Activated CD4-positive, alpha-beta T cell treated with anti-CD3 and anti-CD28 coated beads, Interleukin-2, amount 50 U/mL, for 24 hours (primary cell): Measurements from ENCODE around the gene IL17C.
A peak's percentile ranks its signal among the peaks of the same experiment; 100 is the strongest.
"Not testable (repeated sequence)": the region's sequence is repeated elsewhere in the genome, so short reads cannot be mapped to it uniquely, and the experiment has no call there.

ENCODE experiments used
- DNase-seq, 2 donors: peaks; one replicate each; pipeline ENCODE4 v3.0.0-alpha.2; 2020; ENCODE audit warnings: low read depth in 1 of 2, low spot score in 1 of 2

IL17C gene

GRCh38 chr16:88655733-88656281, 17.4 kb downstream of the IL17C start:
- no peak for DNase-seq

DNA sequence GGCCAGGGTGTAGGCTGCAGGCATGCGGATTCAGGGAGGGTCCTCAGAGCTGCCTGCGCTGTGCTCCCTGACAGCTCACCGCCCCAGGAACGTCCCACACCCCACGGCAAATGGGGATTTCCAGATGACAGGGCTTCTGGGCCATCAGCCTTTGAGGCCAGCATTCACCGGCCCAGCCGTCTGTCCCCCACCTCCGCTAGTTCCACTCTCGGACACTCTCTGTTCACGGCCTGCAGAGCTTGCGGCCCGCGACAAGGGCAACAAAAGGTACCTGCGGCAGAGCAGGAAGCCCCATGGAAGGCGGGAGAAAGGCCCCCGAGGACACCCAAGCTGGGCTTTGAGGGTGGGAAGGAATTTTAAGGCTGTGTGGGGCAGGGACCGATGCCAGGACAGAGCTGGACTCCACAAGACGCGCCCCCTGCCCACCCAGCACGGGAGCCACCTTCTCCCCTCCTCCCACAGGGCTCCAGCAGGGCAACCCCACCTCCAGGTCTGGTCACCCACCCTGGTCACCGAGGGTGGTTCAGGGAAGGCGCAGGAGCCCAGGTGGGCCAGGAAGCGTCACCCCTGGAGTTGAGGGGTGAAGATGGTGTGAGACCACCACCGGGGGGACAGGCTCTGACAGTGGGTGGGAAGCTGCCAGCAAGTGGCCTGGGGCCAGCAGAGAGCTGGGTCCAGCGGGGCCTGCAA, 18.1 kb downstream of the IL17C start:
- no peak for DNase-seq

GRCh38 chr16:88657371-88657770, 19.0 kb downstream of the IL17C start:
- no peak for DNase-seq

DNA sequence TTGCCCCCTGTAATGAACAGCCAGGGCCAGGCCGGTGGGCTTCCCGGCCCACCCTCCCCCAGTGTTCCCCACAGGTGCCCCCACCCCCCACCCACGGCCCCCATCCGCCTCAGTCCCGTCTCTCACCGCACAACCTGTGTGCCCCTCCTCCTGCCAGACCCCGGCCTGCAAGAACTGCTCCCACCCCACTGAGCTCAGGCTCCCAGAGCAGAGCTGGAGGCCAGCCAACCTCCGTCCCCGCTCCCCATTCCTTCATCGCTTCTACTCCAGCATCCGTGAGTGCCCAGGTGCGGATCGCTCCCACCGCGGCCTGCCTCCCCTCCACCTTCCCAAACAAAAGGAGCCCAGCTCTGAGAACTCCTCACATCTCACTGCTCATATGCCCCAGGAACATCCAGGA, 20.3 kb downstream of the IL17C start:
- no peak for DNase-seq

GRCh38 chr16:88659160-88659559, 20.8 kb downstream of the IL17C start:
- no peak for DNase-seq

DNA sequence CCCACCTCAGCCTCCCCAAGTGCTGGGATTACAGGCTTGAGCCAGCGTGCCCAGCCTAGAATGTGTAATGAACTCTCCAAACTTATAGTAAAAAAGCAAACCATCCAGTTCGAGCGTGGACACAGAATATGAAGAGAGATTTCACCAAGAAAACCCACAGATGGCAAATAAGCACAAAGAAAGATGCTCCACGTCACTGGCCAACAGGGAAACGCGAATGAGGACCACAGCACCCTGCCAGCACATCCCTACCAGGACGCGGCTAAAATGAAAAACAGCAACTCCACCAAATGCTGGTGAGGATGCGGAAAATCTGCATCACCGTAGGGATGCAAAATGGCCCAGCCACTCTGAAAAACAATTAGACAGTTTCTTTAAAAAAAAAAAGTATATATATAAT, 23.1 kb downstream of the IL17C start:
- DNase-seq: no peak

DNA sequence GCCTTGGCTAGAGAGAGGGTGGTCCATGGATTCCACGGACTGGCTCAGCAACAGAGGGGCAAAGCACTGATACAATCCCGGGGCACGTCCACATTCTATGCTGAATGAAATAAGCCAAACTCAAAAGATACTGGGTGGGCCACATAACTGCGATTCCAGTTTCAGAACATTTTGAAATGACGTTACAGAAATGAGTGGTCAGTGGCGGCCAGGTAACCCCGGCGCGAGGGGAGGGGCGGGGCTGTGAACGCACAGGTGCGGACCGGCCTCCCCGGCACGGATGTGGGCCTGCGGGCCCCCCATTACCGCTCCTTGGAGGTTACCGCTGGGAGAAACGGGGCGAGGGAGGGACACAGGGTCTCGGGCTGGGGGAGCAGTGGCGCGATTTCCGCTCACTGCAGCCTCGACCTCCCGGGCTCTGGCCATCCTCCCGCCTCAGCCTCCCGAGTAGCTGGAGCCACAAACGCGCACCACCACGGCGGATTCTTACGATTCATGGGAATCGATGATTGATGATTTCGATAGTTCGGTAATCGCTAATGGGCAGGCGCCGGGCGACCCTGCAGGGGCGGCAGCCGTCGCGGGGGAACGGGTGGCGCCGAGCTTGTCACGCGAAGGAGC, 24.0 kb downstream of the IL17C start:
- DNase-seq: no peak

GRCh38 chr16:88662843-88663606, 24.7 kb downstream of the IL17C start, which contains the start of gene MVD:
Gene MVD (minus strand): TSS chr16:88663091. CDS start chr16:88663080, 11 bp downstream.
- peak; percentile 79 to 94 for DNase-seq

GRCh38 chr16:88665148-88665547, 26.8 kb downstream of the IL17C start:
- DNase-seq: no peak

GRCh38 chr16:88665570-88665969, 27.2 kb downstream of the IL17C start:
- no peak for DNase-seq

DNA sequence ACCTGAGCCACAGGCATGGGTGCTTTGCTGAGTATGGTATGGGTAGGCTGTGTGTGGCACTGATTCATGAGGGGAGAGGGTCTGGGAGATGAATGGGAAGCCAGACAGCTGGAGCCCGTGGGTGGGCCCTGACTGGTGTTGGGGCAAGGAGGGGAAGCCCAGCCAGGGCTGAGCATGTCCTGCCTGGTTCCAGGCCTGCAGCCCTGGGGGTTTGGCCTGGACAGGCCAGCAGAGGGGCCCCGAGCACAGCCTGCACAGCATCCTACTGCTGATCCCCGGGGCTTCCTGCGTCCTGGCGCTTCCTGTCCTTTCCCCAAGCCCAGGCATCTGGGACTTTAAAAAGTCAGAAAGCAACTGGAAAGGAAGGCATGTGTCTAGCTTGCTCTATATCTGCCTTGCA, 29.1 kb downstream of the IL17C start:
- no peak for DNase-seq

- DNase-seq: not testable (repeated sequence)
Observed at GRCh38 chr16:88669493-88669892, 31.1 kb downstream of the IL17C start.

GRCh38 chr16:88669980-88670379, 31.6 kb downstream of the IL17C start:
- no peak for DNase-seq

GRCh38 chr16:88671806-88672205, 33.4 kb downstream of the IL17C start:
- no peak for DNase-seq

GRCh38 chr16:88672776-88673175, 34.4 kb downstream of the IL17C start:
- no peak for DNase-seq

GRCh38 chr16:88673716-88674379, 35.5 kb downstream of the IL17C start:
- no peak for DNase-seq

GRCh38 chr16:88676502-88677242, 38.3 kb downstream of the IL17C start:
- DNase-seq: no peak

GRCh38 chr16:88677721-88678120, 39.3 kb downstream of the IL17C start:
- DNase-seq: no peak

DNA sequence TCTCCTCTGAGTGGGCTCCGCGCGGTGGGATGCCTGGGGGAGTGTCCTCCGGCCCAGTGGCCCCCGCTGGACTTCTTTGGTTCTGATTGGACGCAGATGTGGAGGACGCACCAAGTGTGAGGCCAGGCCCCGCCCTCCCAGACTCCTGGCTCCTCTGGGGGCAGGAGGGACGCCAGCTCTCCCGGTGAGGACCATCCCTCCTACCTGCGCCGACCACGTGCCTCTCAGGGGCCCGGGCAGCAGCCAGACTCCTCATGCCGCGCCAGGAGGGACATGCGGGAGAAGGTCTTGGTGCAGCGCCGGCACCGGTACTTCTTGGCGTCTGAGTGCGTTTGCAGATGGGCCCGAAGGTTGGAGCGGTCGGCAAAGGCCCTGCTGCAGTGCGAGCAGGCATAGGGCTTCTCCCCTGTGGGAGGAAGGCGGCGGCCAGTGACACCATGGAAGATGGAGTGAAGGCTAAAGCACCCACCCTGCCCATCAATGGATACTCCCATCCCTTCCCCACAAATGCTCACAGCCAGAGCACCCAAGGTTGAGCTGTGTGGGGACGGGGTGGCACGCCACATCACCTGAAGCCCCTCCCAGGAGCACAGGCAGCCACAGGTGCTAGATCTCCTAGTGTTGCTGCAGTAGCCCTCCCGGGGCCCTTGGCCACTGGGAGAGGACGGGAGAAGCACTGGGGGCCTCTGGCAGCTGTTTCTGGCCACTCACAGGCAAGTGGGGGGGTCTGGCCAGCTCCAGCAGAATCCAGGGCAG, 40.0 kb downstream of the IL17C start:
- no peak for DNase-seq

DNA sequence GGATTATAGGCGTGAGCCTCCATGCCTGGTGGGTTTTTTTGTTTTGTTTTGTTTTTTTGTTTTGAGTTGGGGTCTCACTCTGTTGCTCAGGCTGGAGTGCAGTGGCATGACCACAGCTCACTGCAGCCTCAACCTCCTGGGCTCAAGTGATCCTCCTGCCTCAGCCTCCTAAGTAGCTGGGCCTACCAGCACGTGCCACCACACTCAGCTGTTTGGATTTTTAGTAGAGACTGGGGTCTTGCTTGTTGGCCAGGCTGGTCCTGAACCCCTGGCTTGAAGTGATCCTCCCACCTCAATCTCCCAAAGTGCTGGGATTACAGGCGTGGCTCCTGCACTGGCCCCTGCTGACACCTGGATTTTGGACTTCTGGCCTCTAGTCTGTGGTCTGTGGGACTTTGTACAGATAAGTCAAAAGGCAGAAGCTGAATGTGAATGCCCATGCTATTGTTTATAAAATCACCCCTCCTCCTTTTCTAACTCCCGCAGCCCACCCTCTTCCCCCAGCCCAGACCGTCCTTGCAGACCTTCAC, 42.2 kb downstream of the IL17C start:
- DNase-seq: no peak
